Stimulated activated naive CD4-positive, alpha-beta T cell (primary cell): ENCODE data around the gene PNPT1.
"Not testable (repeated sequence)": the region's sequence is repeated elsewhere in the genome, so short reads cannot be mapped to it uniquely, and the experiment has no call there.

ENCODE experiments used
- DNase-seq, 6 experiments: peaks; one replicate each; lab custom pipeline; 2025; lab: John Stamatoyannopoulos, UW

The PNPT1 gene

DNA sequence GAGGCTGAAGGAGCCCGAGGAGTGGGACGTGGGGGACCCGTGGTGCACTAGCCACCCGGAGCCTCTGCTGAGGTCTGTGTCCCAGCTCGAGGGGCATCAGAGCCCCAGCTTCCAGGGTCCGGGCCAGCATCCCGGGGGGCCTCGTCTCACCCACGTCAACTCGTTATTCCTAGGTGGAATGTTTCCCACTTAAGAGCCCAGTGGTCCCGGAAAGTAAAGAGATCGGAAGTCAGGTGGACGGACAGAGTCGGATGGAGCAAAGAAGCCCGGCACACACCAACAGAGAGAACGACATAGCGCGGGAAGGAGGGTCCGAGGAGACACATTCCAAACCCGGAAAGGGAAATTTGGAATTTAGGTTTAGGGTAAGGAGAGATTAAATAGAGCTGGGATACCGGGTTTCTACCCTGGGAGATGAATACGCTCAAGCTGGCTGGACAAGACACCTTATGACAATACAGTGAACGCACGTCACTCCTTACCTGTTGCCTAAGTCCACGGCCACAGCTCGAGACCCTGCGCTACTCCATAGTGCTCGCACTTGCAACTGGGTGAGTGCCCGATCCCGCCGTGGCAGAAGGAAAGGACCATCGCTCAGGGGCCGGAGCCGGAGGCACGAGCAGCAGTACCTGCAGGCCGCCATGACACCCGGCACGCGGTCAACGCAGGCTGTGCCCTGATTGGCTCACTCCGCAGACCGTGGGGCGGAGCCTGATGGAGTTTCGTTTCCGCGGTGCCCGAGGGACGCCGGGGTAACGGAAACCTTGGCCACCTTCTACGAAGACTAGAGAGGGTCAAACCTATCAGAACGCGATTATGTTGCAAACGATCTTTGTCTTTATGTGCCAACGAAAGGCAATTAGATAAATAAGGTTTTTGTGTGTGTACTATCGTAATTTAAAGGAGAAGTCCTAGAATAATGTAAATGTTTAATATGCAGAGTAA, at the start of gene PNPT1:
PNPT1 (minus strand) TSS at position 664 of the 945 bp plus-strand sequence; CDS start at position 643, 21 bp downstream.
- DNase-seq: peak; percentile 79 to 90 (median 84)

DNA sequence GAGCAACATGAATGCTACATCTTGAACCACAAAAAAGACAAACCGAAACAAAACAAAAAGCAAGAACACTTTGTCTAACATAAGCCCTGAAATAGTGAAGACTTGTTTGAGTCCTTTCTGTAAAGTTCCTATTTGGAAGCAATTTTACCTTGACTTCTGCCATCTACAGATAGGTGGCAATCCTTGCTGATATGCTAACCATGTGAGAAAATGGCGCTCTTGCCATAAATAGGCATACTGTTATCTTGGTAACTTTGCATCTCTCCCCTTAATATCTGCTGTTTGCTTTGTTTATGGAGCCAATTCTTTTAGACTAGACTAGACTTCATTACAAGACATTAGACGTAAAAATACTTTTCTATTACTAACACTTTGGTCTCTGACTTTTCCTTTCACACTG, 49.4 kb upstream of the PNPT1 start:
- no peak for DNase-seq

DNA sequence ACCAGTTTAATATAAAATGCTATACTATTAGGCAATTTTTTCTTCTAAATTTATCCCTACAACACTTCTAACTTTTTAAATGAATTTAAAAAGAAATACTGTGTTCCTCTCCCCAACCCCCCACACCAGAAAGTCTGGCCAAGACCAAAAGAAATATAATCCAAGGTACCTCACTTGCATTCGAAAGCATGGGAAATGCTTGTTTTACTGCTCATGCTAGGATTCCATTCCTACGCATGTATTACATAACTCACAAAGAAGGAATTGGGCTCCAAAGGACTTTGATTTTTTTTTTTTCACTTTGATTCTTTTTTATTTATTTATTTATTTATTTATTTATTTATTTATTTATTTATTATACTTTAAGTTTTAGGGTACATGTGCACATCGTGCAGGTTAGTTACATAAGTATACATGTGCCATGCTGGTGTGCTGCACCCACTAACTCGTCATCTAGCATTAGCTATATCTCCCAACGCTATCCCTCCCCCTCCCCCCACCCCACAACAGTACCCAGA, 42.4 kb upstream of the PNPT1 start:
- not testable (repeated sequence) for DNase-seq

DNA sequence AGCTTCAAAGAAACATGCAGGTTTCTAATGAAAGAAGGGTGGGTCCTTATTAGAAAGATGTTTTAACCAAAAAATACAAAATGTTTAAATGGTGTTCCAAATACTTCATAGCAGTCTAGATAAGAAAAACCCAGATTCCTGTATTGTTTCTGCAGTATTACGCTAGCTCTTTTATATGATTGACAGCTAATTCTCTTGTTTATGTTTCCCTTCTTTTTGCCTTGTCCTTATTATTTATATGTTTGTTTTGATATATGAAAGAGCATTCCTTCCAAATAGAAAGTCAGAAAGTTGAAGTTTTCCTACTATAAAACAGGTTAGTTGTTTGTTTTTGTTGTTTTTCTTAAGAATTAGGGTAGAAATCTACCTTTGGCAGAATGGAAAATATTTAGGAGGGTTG, 41.1 kb upstream of the PNPT1 start:
- no peak for DNase-seq

DNA sequence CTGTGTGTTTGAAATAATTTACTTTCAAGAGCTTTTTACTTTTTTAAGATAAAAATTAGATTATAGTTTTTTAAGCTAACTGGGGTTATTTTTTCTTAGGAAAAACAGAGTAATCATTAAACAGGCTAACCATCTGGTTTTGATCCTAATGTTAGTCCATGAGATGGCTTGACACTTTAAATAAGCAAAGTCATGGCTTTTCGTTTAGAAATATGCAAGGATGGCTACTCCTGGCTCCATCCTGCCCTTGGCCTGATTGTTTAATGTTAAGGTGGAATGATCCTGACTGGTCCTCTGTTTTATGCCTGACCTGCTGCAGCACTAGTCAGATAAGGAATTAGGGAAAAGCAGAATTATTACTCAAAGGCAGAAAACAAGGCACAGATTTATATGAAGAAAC, 39.7 kb upstream of the PNPT1 start:
- no peak for DNase-seq

DNA sequence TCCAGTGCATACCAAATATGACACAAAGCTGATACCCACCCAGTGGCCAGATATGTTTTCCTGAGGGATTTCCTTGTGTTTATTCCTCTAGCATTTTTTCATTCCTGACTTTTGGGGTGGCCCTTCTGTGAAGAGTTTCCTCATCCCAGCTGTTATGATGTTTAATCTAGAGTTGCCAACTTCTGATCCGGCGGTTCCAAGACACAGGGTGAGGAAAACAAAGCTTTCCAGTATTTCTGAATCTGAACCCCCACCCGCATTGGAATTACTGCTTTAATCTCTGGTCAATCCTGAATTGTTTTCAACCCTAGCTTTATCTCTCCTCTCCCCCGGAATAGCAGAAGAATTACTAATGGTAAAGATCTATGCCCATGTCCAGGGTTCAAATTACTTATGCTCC, 39.2 kb upstream of the PNPT1 start:
- DNase-seq: no peak

DNA sequence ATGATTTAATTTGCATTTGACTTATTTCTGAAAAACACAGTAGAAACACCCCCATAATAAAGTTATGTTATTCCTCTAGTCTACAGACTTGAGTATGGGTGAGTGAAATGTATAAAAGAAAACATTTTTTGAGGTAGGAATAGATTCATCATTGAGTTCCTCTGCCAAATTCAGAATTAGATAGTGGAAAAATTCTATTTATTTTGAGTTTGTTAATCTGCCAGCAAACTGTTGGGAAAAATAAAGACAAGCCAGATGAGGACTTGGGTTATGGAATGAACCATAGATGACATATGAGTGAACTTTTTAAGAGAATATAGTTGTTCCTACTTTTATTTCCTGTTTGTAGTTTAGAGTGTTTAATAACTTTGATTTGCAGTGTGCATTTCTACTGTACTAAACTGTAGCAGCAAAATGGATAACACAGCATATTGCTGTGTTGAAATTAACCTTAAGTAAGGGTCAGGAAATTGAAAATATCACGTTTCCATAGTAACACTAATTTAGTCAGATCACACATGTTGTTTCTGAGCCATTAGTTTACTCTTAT, 35.6 kb upstream of the PNPT1 start:
- DNase-seq: no peak

DNA sequence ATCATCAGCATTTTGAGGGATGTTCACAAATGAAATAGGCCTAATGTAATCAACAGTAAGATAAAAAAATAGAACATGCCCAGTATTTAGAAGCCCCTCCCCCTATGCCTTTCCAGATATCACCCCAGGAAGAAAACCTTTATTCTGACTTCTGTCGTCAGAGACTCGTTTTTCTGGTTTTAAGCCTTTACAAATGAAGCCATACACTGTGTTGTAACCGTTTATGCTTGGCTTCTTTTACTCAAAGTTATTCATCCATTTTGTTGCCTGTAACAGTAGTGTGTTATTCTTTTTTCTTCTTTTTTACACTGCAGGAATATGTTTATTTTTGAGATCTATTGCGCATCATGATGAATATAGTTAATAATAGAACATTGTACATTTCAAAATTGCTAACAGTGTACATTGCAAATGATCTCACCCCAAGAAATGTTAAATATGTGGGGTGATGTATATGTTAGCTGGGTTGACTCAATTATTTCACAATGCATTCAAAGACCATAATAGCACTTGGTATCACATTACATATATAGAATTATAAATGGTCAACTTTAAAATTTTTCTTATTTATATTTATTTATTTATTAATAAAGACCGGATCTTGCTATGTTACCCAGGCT, 28.1 kb upstream of the PNPT1 start:
- DNase-seq: no peak

DNA sequence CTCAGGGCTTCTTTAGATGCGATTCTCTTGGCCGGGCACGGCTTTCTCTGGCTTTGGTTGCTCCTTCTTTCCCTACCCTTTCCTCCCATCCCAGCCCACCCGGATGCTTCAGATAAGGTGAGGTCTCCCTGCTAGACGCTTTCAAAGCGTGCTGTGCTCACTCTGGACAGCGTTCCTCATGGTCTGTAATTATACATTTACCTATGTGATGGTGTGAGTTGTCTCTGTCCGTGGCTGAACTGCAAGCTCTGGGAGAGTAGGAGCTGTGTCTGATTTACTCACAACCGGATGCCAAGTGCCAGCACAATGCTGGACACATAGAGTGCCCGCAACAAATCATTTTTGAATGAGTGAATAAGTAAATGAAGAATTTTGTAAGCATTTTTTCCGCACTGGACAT, 26.8 kb upstream of the PNPT1 start:
- no peak for DNase-seq

DNA sequence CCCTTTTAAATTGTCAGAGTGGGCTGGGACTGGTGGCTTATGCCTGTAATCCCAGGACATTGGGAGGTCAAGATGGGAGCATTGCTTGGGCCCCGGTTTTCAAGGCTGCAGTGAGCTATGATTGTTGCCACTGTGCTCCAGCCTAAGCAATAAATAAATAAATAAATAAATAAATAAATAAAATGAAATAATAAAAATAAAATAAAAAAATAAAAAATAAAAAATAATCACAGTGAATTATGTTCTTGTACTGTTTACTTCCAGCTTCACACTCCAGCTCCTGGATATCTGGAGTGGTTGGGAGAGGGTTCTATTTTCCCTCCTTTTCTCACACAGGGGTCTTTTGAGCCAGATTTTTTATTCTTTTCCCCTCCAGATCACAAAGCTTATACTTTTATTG, 26.2 kb upstream of the PNPT1 start:
- DNase-seq: no peak

DNA sequence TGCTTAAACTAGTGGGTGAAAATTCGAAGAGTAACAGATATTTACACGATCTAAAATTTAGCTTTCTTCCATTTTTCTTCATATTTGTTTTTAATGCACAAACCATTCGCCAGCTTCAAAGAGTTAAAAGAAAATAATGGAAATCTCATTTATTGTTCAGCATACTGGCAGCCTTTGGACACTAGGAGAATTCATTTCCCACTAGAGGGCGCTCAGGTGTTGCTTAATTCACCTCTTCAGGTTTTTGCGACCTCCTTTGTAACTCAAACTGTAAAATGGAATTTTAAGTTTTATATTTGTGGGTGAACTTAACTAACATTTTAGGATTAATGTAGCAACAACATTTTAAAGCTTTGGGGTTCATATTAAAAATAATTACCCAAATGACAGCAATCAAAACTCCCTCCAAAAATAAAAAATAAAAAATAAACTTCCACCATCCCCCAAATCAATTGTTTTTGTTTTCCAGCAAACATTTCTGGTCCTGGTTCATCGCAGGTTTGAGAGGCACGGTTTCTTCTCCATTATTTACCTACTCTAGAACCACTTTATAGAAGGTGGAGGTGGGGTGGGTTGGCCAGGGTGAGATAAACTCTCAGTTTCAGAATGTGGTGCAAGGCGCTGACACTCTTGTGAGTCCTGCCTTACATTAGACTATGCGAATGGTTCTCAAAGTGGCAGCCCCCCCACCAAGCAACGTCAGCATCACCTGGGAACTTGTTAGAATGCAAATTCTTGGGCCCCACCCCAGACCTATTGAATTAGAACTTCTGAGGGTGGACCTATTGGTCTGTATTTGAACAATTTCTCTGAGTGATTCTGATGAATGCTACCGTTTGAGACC, 24.7 kb upstream of the PNPT1 start:
- peak in 3 of 6 experiments; percentile 1 to 43 (median 32) for DNase-seq

DNA sequence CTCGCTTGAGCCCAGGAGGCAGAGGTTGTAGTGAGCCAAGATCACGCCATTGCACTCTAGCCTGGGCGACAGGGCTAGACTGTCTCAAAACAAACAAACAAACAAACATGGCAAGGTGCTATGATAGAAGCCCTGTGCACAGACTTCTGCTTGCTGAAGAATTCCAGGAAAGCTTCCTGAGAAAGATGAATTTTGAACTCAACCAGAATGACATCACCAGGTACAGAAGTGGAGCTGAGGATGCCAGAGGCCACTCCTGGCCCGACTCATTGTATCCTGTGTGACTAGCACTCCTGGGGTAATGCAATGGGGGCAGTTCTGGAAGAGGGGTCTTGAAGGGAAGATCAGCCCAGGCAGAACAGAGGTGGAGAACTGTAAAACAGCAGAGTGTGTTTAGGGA, 22.0 kb upstream of the PNPT1 start:
- no peak for DNase-seq

DNA sequence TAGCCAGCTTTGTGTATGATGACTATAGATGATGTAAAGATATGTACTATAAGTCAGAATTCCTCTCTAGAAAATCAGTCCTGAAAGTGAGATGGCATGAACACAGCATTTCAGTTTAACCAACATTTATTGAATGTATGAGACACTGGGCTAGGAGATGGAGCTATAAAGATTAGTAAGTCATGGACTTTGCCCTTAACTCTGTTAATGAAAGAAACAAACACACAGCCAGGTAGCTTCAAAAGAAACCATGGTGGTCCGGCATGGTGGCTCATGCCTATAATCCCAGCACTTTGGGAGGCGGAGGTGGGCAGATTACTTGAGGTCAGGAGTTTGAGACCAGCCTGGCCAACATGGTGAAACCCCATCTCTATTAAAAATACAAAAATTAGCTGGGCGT, 21.5 kb upstream of the PNPT1 start:
- DNase-seq: not testable (repeated sequence)

DNA sequence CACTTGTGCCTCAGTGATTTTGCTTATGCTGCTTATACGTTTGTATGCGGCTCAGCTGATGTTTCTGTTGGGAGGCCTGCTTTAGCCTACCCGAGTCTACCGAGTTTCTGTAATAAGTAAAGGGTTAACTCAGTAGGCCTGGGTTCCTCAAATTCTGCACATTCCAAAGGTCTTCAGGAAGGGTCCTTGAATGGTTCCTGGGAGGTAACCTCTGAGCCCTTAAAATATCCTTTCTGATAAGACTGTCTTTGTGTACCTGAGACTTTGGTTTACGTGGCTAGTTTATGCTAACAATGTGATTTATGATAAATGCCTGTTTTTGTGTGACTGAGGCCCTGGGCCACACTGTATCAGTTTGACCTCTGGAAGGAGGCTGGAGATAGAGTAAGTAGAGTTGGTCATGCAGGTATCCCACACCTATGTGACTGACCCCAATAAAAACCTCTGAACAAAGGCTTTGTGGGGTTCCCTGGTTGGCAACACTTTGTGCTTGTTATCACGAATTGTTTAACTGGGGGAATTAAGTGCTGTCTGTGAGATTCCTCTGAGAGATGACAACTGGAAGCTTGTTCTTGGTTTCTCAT, 18.9 kb upstream of the PNPT1 start:
- DNase-seq: no peak

DNA sequence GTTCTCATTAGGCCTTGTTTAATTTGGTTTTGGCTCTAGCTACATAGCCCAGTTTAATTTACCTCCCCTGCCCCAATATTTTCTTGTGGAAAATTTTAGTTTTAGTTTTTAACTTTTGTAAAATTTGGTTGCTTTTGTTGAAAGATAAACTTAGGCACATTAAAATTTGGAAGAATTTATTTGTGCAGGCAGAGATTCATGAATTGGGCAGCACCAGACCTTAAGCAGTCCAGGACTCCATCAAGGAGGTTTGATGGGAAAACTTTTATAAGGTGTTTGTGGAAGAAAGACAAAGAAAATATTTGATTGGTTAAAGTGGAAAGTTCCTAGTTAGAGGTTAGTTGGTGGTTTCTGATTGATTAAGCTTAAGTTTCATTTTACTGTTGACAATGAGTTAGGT, 16.4 kb upstream of the PNPT1 start:
- no peak for DNase-seq

DNA sequence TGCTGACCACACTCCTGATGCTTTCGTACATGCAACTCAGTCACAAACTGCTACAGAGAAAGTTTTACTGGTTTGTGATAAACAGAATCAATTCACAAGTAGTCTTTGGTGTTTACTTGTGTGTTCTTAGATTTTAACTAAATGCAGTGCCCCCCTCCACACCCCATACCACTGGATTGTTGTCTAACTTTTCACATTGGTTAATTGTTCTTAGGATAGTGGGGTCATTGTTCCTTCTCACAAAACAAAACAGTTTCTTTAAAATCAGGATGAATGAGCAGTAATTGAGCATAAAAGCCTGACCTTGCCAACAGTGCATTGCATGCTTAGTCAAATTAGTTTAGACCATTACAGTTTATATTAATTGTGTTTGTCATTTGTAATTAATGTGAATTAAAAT, 14.1 kb upstream of the PNPT1 start:
- DNase-seq: no peak

DNA sequence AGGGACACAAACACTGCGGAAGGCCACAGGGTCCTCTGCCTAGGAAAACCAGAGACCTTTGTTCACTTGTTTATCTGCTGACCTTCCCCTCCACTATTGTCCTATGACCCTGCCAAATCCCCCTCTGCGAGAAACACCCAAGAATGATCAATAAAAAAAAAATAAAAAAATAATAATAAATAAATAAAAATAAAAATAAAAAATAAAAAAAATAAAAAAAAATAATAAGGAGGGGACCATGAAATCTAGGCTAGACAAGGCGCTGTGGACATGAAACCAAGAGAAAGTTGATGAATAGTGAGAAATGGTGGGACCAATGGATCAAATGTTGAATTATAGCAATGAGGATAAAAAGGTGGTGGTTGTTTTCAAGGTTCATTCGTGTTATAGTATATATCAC, 12.6 kb upstream of the PNPT1 start:
- not testable (repeated sequence) for DNase-seq

DNA sequence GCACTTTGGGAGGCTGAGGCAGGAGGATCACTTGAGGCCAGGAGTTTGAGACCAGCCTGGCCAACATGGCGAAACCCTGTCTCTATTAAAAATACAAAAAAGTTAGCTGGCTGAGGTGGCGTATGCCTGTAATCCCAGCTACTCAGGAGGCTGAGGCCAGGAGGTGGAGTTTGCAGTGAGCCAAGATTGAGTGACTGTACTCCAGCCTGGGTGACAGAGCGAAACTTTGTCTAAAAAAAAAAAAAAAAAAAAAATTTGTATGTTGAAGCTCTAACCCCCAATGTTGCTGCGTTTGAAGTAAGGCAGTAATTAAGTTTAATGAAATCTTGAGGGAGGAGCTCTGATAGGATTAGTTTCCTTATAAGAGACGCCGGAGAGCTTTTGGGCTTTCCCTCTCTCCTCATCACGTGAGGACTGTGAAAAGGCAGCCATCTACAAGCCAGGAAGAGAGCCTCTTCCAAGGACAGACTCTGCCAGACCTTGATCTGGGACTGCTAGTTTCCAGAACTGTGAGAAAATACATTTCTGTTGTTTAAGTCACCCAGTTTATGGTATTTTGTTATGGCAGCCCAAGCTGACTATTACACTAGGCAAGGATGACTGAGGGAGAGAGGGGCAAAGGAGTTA, 11.5 kb upstream of the PNPT1 start:
- no peak for DNase-seq

DNA sequence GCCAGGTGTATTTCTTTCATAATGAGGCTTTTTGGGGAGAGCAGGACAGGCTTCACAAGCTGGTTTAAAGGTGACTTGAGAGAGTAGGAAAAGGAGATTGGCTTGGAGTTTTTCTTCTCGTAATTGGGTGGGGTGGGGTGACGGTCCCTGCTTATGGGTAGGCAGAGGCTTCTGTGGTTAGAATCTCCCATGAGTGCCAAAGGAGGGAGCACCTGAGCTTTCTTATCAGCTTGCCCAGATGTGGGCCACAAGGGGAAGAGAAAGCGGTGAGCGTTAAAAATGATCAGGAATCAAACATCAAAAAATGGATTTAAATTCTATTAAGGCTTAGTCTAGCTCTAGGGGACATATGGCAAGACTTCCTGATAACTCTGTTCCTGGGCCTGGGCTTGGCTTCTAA, 9.7 kb upstream of the PNPT1 start:
- DNase-seq: no peak

DNA sequence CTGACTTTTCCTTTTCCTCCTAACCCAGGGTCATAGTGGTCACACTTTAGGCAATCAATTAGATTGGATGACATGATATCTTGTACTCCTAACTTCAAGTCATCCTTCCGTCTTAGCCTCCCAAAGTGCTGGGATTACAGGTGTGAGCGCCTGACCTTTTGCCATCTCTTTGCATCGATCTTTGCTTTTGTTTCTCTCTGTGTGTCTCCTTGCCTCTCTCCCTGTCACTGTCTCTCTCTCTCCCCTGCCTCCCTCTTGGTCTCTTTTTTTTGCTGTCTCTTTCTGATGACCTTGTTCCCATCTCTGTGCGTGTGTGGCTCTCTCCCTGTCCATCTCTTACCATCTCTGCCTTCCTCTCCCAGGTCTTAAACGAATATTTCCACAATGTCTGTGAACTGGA, 904 bp downstream of the PNPT1 start:
- DNase-seq: not testable (repeated sequence)

DNA sequence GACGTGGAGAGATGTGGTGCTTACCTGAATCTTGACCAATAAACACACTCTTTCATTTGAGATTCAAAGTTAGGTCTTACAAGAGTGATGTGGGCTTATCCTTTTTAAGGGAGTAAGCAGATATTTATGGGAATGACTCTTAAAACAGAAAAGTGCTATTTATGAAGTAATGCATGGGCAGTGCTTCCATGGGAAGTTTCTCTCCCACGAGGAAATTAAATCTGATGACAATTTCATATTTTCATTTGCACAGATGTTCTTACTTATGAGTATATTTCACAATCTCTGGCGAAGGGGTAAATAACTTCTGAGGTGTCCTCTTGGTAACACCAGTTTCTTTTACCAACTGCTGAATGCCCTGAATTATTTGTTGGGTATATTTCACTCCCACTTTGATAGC, 21.0 kb downstream of the PNPT1 start:
- DNase-seq: no peak
